Stomach smooth muscle (tissue), 2 donors: ENCODE results near the gene DOCK3.

Experiments used
- H3K27ac ChIP-seq: one replicate; pipeline ENCODE4 v1.7.0; 2013; ENCODE audit warnings: mild to moderate bottlenecking, low read length, inconsistent platforms
- H3K27me3 ChIP-seq, 2 donors: one replicate each; pipeline ENCODE4 v1.7.0; 2013; ENCODE audit warnings: low read length in 2 of 2; ENCODE audit not compliant: insufficient read depth in 2 of 2, control insufficient read depth in 1 of 2
- H3K36me3 ChIP-seq, 2 donors: one replicate each; pipeline ENCODE4 v1.7.0; 2013; ENCODE audit warnings: low read length in 2 of 2; ENCODE audit not compliant: control insufficient read depth in 2 of 2, insufficient read depth in 2 of 2
- H3K4me1 ChIP-seq: one replicate; pipeline ENCODE4 v1.7.0; 2013; ENCODE audit warnings: low read length; ENCODE audit not compliant: control insufficient read depth, insufficient read depth
- H3K4me3 ChIP-seq, 2 donors: one replicate each; pipeline ENCODE4 v1.7.0; 2013; ENCODE audit warnings: low read length in 2 of 2
- H3K9ac ChIP-seq, 2 donors: one replicate each; pipeline ENCODE4 v1.7.0; 2013; ENCODE audit warnings: low read length in 2 of 2, mild to moderate bottlenecking in 1 of 2
- H3K9me3 ChIP-seq, 2 donors: one replicate each; pipeline ENCODE4 v1.7.0; 2013; ENCODE audit warnings: low read length in 2 of 2; ENCODE audit not compliant: control insufficient read depth in 2 of 2
- donor health status: healthy.
- donor health status: Pancreatic carcinoma.

Gene DOCK3, protein sequence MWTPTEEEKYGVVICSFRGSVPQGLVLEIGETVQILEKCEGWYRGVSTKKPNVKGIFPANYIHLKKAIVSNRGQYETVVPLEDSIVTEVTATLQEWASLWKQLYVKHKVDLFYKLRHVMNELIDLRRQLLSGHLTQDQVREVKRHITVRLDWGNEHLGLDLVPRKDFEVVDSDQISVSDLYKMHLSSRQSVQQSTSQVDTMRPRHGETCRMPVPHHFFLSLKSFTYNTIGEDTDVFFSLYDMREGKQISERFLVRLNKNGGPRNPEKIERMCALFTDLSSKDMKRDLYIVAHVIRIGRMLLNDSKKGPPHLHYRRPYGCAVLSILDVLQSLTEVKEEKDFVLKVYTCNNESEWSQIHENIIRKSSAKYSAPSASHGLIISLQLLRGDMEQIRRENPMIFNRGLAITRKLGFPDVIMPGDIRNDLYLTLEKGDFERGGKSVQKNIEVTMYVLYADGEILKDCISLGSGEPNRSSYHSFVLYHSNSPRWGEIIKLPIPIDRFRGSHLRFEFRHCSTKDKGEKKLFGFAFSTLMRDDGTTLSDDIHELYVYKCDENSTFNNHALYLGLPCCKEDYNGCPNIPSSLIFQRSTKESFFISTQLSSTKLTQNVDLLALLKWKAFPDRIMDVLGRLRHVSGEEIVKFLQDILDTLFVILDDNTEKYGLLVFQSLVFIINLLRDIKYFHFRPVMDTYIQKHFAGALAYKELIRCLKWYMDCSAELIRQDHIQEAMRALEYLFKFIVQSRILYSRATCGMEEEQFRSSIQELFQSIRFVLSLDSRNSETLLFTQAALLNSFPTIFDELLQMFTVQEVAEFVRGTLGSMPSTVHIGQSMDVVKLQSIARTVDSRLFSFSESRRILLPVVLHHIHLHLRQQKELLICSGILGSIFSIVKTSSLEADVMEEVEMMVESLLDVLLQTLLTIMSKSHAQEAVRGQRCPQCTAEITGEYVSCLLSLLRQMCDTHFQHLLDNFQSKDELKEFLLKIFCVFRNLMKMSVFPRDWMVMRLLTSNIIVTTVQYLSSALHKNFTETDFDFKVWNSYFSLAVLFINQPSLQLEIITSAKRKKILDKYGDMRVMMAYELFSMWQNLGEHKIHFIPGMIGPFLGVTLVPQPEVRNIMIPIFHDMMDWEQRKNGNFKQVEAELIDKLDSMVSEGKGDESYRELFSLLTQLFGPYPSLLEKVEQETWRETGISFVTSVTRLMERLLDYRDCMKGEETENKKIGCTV (N-terminal part only)

DNA sequence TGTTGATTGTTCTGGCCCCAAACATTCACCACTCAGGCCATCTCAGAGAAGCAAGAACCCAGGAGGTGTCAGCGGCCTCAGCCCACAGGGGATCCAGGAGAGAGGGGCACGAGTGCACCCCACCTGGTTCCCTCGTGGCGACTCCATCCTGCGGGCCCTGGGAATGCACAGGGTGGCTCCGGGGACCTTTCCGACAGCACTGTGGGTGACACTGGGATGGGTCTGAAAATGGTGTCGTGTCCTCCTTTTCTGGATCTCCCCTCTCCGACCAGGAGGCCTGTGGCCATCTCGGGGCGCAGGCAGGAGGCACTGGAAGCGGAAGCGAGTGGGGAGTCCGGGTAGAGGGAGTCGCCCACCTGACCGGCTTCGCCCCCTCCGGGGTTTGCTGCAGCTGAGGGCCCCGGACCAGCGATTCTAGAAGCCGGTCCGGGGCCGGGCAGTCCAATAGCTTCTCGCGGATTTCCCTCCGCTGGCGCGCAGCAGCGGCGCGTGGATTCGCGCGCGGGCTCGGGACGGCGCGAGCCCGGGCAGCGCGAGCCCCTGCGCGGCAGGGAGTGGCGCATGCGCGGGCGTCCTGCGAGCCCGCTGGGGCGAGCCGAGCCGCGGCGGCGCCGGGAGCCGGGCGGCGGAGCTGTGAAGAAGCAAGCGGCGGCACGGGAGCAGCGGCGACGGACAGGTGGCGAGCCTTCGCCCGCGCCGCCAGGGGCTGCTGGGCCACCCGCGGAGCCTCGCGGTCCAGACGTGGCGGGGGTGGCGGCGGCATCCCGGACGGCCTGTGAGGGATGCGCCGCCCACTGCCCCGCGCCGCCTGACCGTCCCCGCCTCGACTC, at the start of gene DOCK3:
Gene DOCK3 (plus strand): TSS at position 579 of the 830 bp plus-strand sequence. CDS start 337 bp downstream, outside the sequence.
- no peak within 1 kb of the TSS for H3K27ac ChIP-seq
- H3K9ac ChIP-seq = peak within 1 kb of the TSS; percentile 55 to 56
- peaks cover 6% of the 10 kb centered on the region for H3K4me1 ChIP-seq
- peaks cover 0 to 4% of the 10 kb centered on the region in 2 donors for H3K27me3 ChIP-seq
- H3K36me3 ChIP-seq = no peaks in the 10 kb centered on the region
- H3K9me3 ChIP-seq = no peaks in the 10 kb centered on the region
- H3K4me3 ChIP-seq = peak within 1 kb of the TSS; percentile 62 to 71

DNA sequence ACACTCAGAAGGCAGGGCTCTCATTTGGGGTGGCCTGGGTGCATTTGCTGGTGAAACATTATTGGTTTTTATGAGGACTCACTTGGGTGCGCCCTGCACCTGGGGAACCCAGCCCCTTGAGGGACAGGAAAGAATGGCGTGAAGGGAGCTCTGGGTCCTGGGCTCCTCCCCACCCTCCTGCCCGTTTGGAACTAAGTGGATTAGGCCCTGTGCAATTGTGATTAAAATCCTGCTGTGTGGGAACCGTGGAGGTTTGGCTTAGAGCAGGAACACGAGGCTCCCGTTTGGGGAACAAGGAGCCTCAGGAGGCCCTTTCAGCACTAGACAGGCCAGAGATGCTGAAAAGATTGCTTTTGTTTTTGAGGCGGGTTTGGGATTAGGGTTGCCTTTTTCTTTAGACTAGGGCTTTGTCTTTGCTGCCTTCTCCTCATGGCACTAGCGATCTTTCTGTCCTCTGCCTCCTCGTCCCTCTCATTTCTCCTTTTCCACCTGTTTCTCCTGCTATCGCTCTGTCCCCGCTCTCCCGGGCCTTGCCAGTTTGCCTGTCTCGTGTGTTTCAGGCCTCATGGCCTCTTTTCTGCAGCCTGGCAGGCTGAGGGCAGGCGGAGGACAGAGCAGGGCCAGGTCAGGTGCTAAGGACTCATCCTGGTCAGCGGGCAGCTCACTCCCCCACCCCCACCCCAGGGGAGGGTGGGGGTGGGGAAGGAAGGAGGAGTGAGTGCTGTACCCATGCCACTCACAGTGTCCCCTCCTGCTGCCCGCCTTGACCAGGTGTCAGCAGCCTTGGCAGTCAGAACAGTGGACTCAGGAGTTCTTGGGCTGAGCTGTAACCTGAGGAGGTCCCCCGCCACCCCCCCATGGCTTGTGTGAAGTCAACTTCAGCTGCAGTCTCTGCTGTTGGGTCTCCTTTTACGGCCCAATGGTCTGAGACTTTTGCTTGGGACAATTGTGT, 49.2 kb upstream of the DOCK3 start:
- H3K4me1 ChIP-seq = peaks cover 8% of the 10 kb centered on the region
- H3K27me3 ChIP-seq = no peaks in the 10 kb centered on the region
- H3K4me3 ChIP-seq = no peak overlapping the region
- no peak overlapping the region for H3K27ac ChIP-seq
- H3K9ac ChIP-seq = no peak overlapping the region
- H3K36me3 ChIP-seq = peaks cover 0 to 4% of the 10 kb centered on the region in 2 donors
- H3K9me3 ChIP-seq = no peaks in the 10 kb centered on the region

DNA sequence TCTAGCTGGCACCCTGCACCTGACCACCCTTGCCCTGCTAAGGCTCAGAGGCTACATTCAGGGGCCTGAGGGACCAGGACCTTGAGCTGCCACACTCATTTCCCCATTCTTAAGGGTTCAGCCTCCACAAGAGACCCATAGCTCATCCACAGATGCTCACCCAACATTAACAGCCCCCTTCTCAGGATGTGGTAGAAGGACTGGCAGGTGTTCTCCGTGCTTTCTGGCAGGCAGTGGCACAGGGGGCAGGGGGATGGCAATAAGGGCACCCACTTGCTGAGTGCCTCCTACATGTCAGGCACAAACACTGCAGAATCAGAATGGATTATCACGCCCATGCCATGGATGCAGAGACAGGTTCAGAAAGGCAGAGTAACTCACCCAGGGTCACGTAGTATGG, 48.3 kb upstream of the DOCK3 start:
- H3K27ac ChIP-seq = no peak overlapping the region
- no peak overlapping the region for H3K9ac ChIP-seq
- H3K4me3 ChIP-seq = no peak overlapping the region
- H3K9me3 ChIP-seq = no peaks in the 10 kb centered on the region
- peaks cover 8% of the 10 kb centered on the region for H3K4me1 ChIP-seq
- H3K36me3 ChIP-seq = peaks cover 0 to 4% of the 10 kb centered on the region in 2 donors
- H3K27me3 ChIP-seq = no peaks in the 10 kb centered on the region

DNA sequence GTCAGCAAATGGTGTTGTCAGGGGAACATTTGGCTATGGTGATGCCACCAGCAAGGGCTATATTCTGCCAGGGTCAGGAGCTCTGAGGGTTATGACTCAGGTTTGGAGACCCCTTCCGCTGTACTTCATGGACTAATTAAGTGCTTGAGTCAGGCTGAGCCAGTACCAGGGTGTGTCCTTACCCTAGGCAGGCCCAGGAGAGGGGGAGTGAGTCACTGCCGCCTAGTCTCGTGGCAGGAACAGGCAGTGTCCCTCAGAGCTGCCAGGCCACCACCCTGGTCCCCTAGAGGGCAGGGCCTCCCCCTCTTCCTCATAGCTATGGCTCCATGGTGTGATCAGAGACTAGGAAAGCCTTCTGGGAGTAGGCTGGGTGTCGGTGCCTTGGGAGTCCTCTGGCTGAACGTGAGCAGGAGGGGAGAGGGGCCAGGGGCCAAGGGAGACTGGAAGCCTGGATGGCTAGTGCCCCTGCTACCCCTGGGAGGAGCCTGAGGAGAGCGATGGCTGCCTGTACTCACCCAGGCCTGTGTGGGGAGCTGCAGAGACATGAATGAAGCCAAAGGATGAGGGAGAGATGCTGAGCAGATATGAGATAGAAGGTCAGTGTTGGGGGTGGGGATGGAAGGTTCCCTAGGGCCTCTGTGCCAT, 47.2 kb upstream of the DOCK3 start:
- Histone ChIP-seq H3K9ac (no peak overlapping the region), H3K36me3 (peaks cover 0 to 4% of the 10 kb centered on the region in 2 donors), H3K4me3 (no peak overlapping the region), H3K27ac (no peak overlapping the region), H3K27me3 (no peaks in the 10 kb centered on the region), H3K9me3 (no peaks in the 10 kb centered on the region), H3K4me1 (peaks cover 8% of the 10 kb centered on the region)

DNA sequence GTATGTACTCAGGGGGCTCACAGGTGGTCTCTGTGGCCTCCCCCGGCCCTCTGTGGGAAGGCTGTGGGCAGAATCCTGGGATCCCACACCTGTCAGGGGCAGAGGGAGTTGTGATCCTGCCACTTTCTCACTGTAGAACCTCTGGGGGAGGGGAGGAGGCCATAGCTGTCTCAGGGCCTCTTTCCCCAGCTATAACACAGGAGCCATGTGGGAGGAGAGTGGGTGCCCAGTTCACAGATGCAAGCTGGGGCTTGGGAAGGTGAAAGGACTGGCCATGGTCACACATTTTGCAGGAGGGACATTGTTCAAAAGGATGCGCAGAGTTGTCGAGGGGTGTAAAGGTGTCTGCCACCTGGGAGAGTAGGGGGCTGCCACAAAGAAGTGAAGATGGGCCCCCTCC, 46.1 kb upstream of the DOCK3 start:
- Histone ChIP-seq H3K36me3 (peaks cover 0 to 4% of the 10 kb centered on the region in 2 donors), H3K4me3 (no peak overlapping the region), H3K4me1 (peaks cover 8% of the 10 kb centered on the region), H3K27me3 (no peaks in the 10 kb centered on the region), H3K27ac (no peak overlapping the region), H3K9me3 (no peaks in the 10 kb centered on the region), H3K9ac (no peak overlapping the region)

DNA sequence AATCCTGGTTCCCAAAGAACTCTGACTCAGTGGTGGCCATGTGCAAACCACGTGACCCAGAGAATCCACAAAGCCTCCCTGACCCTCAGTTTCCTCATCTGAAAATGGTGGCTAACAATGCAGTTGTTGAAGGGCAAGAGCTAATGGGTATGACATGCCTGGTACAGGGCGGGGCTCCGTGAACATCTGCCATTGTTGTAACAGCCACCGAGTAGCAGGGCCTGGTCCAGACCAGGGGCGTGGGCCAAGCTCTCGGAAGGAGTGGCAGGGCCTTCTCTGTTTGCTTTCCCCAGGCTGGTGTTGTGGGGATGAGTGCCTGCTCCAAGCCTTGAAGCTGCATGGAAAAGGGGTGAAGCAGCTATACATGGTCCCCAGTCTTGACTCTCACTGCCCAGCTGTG, 44.3 kb upstream of the DOCK3 start:
- Histone ChIP-seq H3K36me3 (peaks cover 0 to 6% of the 10 kb centered on the region in 2 donors), H3K27ac (no peak overlapping the region), H3K9me3 (no peaks in the 10 kb centered on the region), H3K9ac (no peak overlapping the region), H3K27me3 (no peaks in the 10 kb centered on the region), H3K4me1 (peaks cover 3% of the 10 kb centered on the region), H3K4me3 (no peak overlapping the region)

DNA sequence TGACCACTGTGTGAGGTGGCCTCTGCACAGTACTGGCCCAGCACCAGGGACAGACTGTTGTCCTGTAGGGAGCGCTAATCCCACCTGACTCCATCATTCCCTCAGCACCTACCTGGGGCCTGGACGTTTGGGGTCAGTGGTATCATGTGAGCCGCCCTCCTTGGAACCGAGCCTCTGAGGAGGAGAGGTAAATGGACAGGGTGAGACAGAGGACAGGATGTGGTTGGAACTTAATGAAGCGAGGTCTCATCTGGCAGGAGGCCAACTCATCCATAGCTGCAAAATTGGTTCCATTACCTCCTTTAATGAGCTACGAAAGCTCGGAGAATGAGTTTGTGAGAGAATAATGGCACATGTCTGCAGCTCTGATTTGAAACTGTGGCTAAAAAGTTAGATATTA, 43.9 kb upstream of the DOCK3 start:
- Histone ChIP-seq H3K36me3 (peaks cover 0 to 6% of the 10 kb centered on the region in 2 donors), H3K27ac (no peak overlapping the region), H3K27me3 (no peaks in the 10 kb centered on the region), H3K4me3 (no peak overlapping the region), H3K4me1 (peaks cover 3% of the 10 kb centered on the region), H3K9ac (no peak overlapping the region), H3K9me3 (no peaks in the 10 kb centered on the region)

DNA sequence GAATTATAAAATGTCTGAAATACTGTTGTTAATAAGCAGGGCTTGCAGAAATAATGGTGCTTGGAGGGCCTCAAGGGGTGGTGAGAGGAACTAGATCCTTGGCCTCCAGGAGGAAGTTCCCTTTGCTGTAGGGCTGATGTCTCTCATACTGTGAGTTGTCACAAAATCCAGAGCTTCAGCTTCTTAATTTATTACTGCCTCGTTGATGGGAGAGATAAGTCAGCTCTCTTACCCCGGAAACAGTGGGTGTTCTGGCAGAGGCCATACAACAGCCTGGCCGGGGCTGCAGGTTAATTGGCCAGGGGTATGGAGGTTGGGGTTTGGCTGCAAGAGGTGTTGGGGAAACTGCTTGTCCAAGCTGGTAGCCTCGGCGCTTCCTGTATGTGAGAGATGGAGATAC, 42.3 kb upstream of the DOCK3 start:
- Histone ChIP-seq H3K36me3 (peaks cover 0 to 2% of the 10 kb centered on the region in 2 donors), H3K27ac (no peak overlapping the region), H3K4me3 (no peak overlapping the region), H3K9ac (no peak overlapping the region), H3K9me3 (no peaks in the 10 kb centered on the region), H3K4me1 (peaks cover 10% of the 10 kb centered on the region), H3K27me3 (no peaks in the 10 kb centered on the region)

DNA sequence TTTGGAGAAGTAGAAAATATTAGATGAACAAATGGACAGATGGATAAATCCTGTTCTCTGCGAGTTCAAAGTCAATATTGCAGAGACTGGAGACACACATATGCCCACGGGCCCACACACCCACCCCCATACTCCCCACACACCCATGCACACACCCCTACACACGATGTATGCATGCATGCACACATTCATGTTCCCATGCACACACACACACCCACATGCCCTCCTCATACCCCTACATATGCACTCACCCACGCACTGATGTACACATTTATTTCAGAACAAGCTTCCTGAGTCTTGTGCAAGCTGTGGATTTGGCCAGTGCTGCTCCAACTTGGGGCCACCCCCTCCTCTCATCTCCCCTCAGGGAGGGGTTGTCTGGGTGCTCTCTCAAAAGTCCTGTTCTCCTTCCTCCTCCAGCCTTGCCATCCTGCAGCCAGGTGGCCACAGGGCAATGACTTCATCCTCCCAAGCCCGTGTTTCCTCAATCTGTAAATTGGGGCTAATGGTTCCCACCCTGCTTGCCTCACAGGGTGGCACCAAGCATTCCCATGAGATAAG, 41.4 kb upstream of the DOCK3 start:
- Histone ChIP-seq H3K4me1 (peaks cover 10% of the 10 kb centered on the region), H3K9ac (no peak overlapping the region), H3K36me3 (peaks cover 0 to 2% of the 10 kb centered on the region in 2 donors), H3K9me3 (no peaks in the 10 kb centered on the region), H3K27ac (no peak overlapping the region), H3K4me3 (no peak overlapping the region), H3K27me3 (no peaks in the 10 kb centered on the region)
